ENCODE data around the gene PAK4. TPM values are rescaled to one million over a fixed set of nuclear protein-coding genes. Genes with fewer than 3 reads are reported as not detected.

Gene PAK4
- total and polyA plus RNA-seq, 5 donors from 2014 or later, result 0.87 to 10.9 (median 1.8) TPM

GRCh38 chr19:39167461-39168257 lies 42.1 kb downstream of the PAK4 start:
- no peak overlapping the region for H3K4me3 Mint-ChIP-seq
- Histone ChIP-seq H3K4me3 (ENCODE audit: low read depth, low read length) (no peak overlapping the region), H3K27ac (ENCODE audit: insufficient read depth, low read length, poor library complexity, severe bottlenecking) (no peak overlapping the region), H3K27me3 (ENCODE audit: control insufficient read depth, insufficient read depth, low read length) (no peaks in the 10 kb centered on the region), H3K4me1 (ENCODE audit: control insufficient read depth, insufficient read depth, low read length, poor library complexity, severe bottlenecking) (no peaks in the 10 kb centered on the region), H3K36me3 (ENCODE audit: control insufficient read depth, insufficient read depth, low read length) (peaks cover 5% of the 10 kb centered on the region), H3K9me3 (ENCODE audit: control insufficient read depth in 2 of 2, low read length in 2 of 2) (no peaks in the 10 kb centered on the region)
- H3K9me3 Mint-ChIP-seq, result no peaks in the 10 kb centered on the region
- no peak for DNase-seq
- no peak for ATAC-seq (ENCODE audit: low read depth in 2 of 2)
- H3K36me3 Mint-ChIP-seq, result peaks cover 9% of the 10 kb centered on the region
- H3K4me1 Mint-ChIP-seq, result peaks cover 0 to 5% (median 2%) of the 10 kb centered on the region in 4 donors
- no peak overlapping the region for H3K27ac Mint-ChIP-seq
- no peaks in the 10 kb centered on the region for H3K27me3 Mint-ChIP-seq

GRCh38 chr19:39168258-39169142 lies 42.9 kb downstream of the PAK4 start:
- H3K36me3 ChIP-seq (ENCODE audit: control insufficient read depth, insufficient read depth, low read length), result peaks cover 5% of the 10 kb centered on the region
- Mint-ChIP-seq H3K4me1 (peaks cover 0 to 4% (median 2%) of the 10 kb centered on the region in 4 donors), H3K36me3 (peaks cover 9% of the 10 kb centered on the region), H3K27me3 (no peaks in the 10 kb centered on the region), H3K27ac (peak overlapping the region in 1 of 3 donors; percentile 72), H3K9me3 (no peaks in the 10 kb centered on the region), H3K4me3 (no peak overlapping the region)
- H3K9me3 ChIP-seq (ENCODE audit: control insufficient read depth in 2 of 2, low read length in 2 of 2), result no peaks in the 10 kb centered on the region
- H3K4me3 ChIP-seq (ENCODE audit: low read depth, low read length), result no peak overlapping the region
- ATAC-seq (ENCODE audit: low read depth in 2 of 2) (no peak), DNase-seq (no peak)
- no peaks in the 10 kb centered on the region for H3K4me1 ChIP-seq (ENCODE audit: control insufficient read depth, insufficient read depth, low read length, poor library complexity, severe bottlenecking)
- no peaks in the 10 kb centered on the region for H3K27me3 ChIP-seq (ENCODE audit: control insufficient read depth, insufficient read depth, low read length)
- no peak overlapping the region for H3K27ac ChIP-seq (ENCODE audit: insufficient read depth, low read length, poor library complexity, severe bottlenecking)

- no peaks in the 10 kb centered on the region for H3K9me3 ChIP-seq (ENCODE audit: control insufficient read depth in 2 of 2, low read length in 2 of 2)
- Mint-ChIP-seq H3K27ac (peak overlapping the region in 1 of 3 donors; percentile 72), H3K4me1 (peaks cover 0 to 4% (median under 1%) of the 10 kb centered on the region in 4 donors), H3K9me3 (no peaks in the 10 kb centered on the region), H3K4me3 (no peak overlapping the region), H3K36me3 (peaks cover 9% of the 10 kb centered on the region), H3K27me3 (no peaks in the 10 kb centered on the region)
- H3K4me3 ChIP-seq (ENCODE audit: low read depth, low read length), result no peak overlapping the region
- H3K36me3 ChIP-seq (ENCODE audit: control insufficient read depth, insufficient read depth, low read length), result peaks cover 5% of the 10 kb centered on the region
- H3K4me1 ChIP-seq (ENCODE audit: control insufficient read depth, insufficient read depth, low read length, poor library complexity, severe bottlenecking), result no peaks in the 10 kb centered on the region
- ATAC-seq (ENCODE audit: low read depth in 2 of 2) (no peak), DNase-seq (no peak)
- H3K27ac ChIP-seq (ENCODE audit: insufficient read depth, low read length, poor library complexity, severe bottlenecking), result no peak overlapping the region
- no peaks in the 10 kb centered on the region for H3K27me3 ChIP-seq (ENCODE audit: control insufficient read depth, insufficient read depth, low read length)
Observed at GRCh38 chr19:39169143-39169810, 43.7 kb downstream of the PAK4 start.

GRCh38 chr19:39170386-39171231 lies 45.0 kb downstream of the PAK4 start:
- H3K4me3 ChIP-seq (ENCODE audit: low read depth, low read length), result no peak overlapping the region
- H3K4me1 ChIP-seq (ENCODE audit: control insufficient read depth, insufficient read depth, low read length, poor library complexity, severe bottlenecking), result no peaks in the 10 kb centered on the region
- peaks cover 5% of the 10 kb centered on the region for H3K36me3 ChIP-seq (ENCODE audit: control insufficient read depth, insufficient read depth, low read length)
- no peak overlapping the region for H3K27ac ChIP-seq (ENCODE audit: insufficient read depth, low read length, poor library complexity, severe bottlenecking)
- H3K36me3 Mint-ChIP-seq, result peaks cover 9% of the 10 kb centered on the region
- ATAC-seq (ENCODE audit: low read depth in 2 of 2) (no peak), DNase-seq (no peak)
- peaks cover 0 to 4% (median 0%) of the 10 kb centered on the region in 4 donors for H3K4me1 Mint-ChIP-seq
- H3K4me3 Mint-ChIP-seq, result no peak overlapping the region
- no peaks in the 10 kb centered on the region for H3K9me3 Mint-ChIP-seq
- H3K9me3 ChIP-seq (ENCODE audit: control insufficient read depth in 2 of 2, low read length in 2 of 2), result no peaks in the 10 kb centered on the region
- H3K27me3 ChIP-seq (ENCODE audit: control insufficient read depth, insufficient read depth, low read length), result no peaks in the 10 kb centered on the region
- H3K27ac Mint-ChIP-seq, result peak overlapping the region in 1 of 3 donors; percentile 48
- H3K27me3 Mint-ChIP-seq, result no peaks in the 10 kb centered on the region

GRCh38 chr19:39171479-39172465 lies 46.2 kb downstream of the PAK4 start:
- Mint-ChIP-seq H3K9me3 (no peaks in the 10 kb centered on the region), H3K4me3 (no peak overlapping the region), H3K4me1 (peaks cover 0 to 4% (median 0%) of the 10 kb centered on the region in 4 donors), H3K36me3 (peaks cover 13% of the 10 kb centered on the region), H3K27me3 (no peaks in the 10 kb centered on the region), H3K27ac (no peak overlapping the region)
- DNase-seq (no peak), ATAC-seq (ENCODE audit: low read depth in 2 of 2) (no peak)
- H3K27me3 ChIP-seq (ENCODE audit: control insufficient read depth, insufficient read depth, low read length), result no peaks in the 10 kb centered on the region
- H3K36me3 ChIP-seq (ENCODE audit: control insufficient read depth, insufficient read depth, low read length), result peaks cover 5% of the 10 kb centered on the region
- no peak overlapping the region for H3K27ac ChIP-seq (ENCODE audit: insufficient read depth, low read length, poor library complexity, severe bottlenecking)
- H3K9me3 ChIP-seq (ENCODE audit: control insufficient read depth in 2 of 2, low read length in 2 of 2), result no peaks in the 10 kb centered on the region
- H3K4me1 ChIP-seq (ENCODE audit: control insufficient read depth, insufficient read depth, low read length, poor library complexity, severe bottlenecking), result no peaks in the 10 kb centered on the region
- no peak overlapping the region for H3K4me3 ChIP-seq (ENCODE audit: low read depth, low read length)

- no peak overlapping the region for H3K27ac ChIP-seq (ENCODE audit: insufficient read depth, low read length, poor library complexity, severe bottlenecking)
- peaks cover 13% of the 10 kb centered on the region for H3K36me3 Mint-ChIP-seq
- ATAC-seq (ENCODE audit: low read depth in 2 of 2) (no peak), DNase-seq (no peak)
- H3K9me3 ChIP-seq (ENCODE audit: control insufficient read depth in 2 of 2, low read length in 2 of 2), result no peaks in the 10 kb centered on the region
- no peak overlapping the region for H3K4me3 ChIP-seq (ENCODE audit: low read depth, low read length)
- H3K4me1 ChIP-seq (ENCODE audit: control insufficient read depth, insufficient read depth, low read length, poor library complexity, severe bottlenecking), result no peaks in the 10 kb centered on the region
- no peaks in the 10 kb centered on the region for H3K27me3 Mint-ChIP-seq
- peaks cover 5% of the 10 kb centered on the region for H3K36me3 ChIP-seq (ENCODE audit: control insufficient read depth, insufficient read depth, low read length)
- H3K4me1 Mint-ChIP-seq, result peaks cover 0 to 4% (median 0%) of the 10 kb centered on the region in 4 donors
- no peaks in the 10 kb centered on the region for H3K9me3 Mint-ChIP-seq
- H3K27me3 ChIP-seq (ENCODE audit: control insufficient read depth, insufficient read depth, low read length), result no peaks in the 10 kb centered on the region
- H3K27ac Mint-ChIP-seq, result no peak overlapping the region
- H3K4me3 Mint-ChIP-seq, result no peak overlapping the region
Observed at GRCh38 chr19:39172700-39173501, 47.3 kb downstream of the PAK4 start.

Measured in CD4-positive, CD25-positive, alpha-beta regulatory T cell (primary cell).